ENCODE results near the gene CAPN8. TPM values are rescaled to one million over a fixed set of nuclear protein-coding genes. Genes with fewer than 3 reads are reported as not detected.

CAPN8 gene
- total and polyA plus RNA-seq, 4 donors, result 0.08 to 0.16 TPM; not detected in 2

GRCh38 chr1:223556414-223557129, 108.9 kb downstream of the CAPN8 start:
- H3K27ac ChIP-seq (ENCODE audit: low read depth in 1 of 2, low read length in 2 of 2), result no peak overlapping the region
- no peaks in the 10 kb centered on the region for H3K36me3 ChIP-seq (ENCODE audit: control insufficient read depth in 4 of 4, insufficient read depth in 3 of 4, low read depth in 1 of 4, low read length in 3 of 4)
- WGBS, result 38% methylated on average over 8 of the region's 8 CpGs
- peak; percentile 74 for DNase-seq (ENCODE audit: low spot score)
- no peak overlapping the region for H3K9ac ChIP-seq (ENCODE audit: low read depth in 1 of 2, low read length in 2 of 2)
- H3K4me3 ChIP-seq (ENCODE audit: low read depth in 1 of 3, low read length in 3 of 3), result no peak overlapping the region
- H3K4me1 ChIP-seq (ENCODE audit: control insufficient read depth in 4 of 4, insufficient read depth in 4 of 4, low read length in 3 of 4), result no peaks in the 10 kb centered on the region
- TF ChIP-seq ATF3 (IDR thresholded peaks at IDR 0.05), result no peak
- peak; percentile 93 for TF ChIP-seq CTCF (IDR thresholded peaks at IDR 0.05; ENCODE audit: low read depth, low read length, missing input control)
- peak; percentile 94 to 99 for TF ChIP-seq RAD21 (IDR thresholded peaks at IDR 0.05)
- TF ChIP-seq RXRA (IDR thresholded peaks at IDR 0.05), result no peak
- TF ChIP-seq FOXA1 (IDR thresholded peaks at IDR 0.05), result no peak
- H3K27me3 ChIP-seq (ENCODE audit: control insufficient read depth in 4 of 4, insufficient read depth in 4 of 4, low read length in 3 of 4), result no peaks in the 10 kb centered on the region
- H3K9me3 ChIP-seq (ENCODE audit: control insufficient read depth in 4 of 4, low read length in 3 of 4), result no peaks in the 10 kb centered on the region

GRCh38 chr1:223553957-223554356, 111.5 kb downstream of the CAPN8 start:
- 96% methylated on average over 3 of the region's 3 CpGs for WGBS
- H3K4me3 ChIP-seq (ENCODE audit: low read depth in 1 of 3, low read length in 3 of 3), result no peak overlapping the region
- TF ChIP-seq FOXA2 (IDR thresholded peaks at IDR 0.05) (no peak), RAD21 (IDR thresholded peaks at IDR 0.05) (no peak), RXRA (IDR thresholded peaks at IDR 0.05) (no peak), HNF4G (IDR thresholded peaks at IDR 0.05) (no peak), FOXA1 (IDR thresholded peaks at IDR 0.05) (no peak), TAF1 (conservative IDR thresholded peaks at IDR 0.05) (no peak), YY1 (IDR thresholded peaks at IDR 0.05) (no peak), MAX (IDR thresholded peaks at IDR 0.05) (no peak), EGR1 (IDR thresholded peaks at IDR 0.05; ENCODE audit: low read depth in 2 of 2) (no peak), REST (IDR thresholded peaks at IDR 0.05) (no peak), CTCF (IDR thresholded peaks at IDR 0.05; ENCODE audit: low read depth, low read length, missing input control) (no peak), ZBTB33 (IDR thresholded peaks at IDR 0.05) (no peak)

More at GRCh38 chr1:223553957-223554356, 111.5 kb downstream of the CAPN8 start:
- DNase-seq (ENCODE audit: low spot score), result no peak
- Histone ChIP-seq H3K36me3 (ENCODE audit: control insufficient read depth in 4 of 4, insufficient read depth in 3 of 4, low read depth in 1 of 4, low read length in 3 of 4) (no peaks in the 10 kb centered on the region), H3K9me3 (ENCODE audit: control insufficient read depth in 4 of 4, low read length in 3 of 4) (no peaks in the 10 kb centered on the region), H3K27ac (ENCODE audit: low read depth in 1 of 2, low read length in 2 of 2) (no peak overlapping the region), H3K9ac (ENCODE audit: low read depth in 1 of 2, low read length in 2 of 2) (no peak overlapping the region), H3K4me1 (ENCODE audit: control insufficient read depth in 4 of 4, insufficient read depth in 4 of 4, low read length in 3 of 4) (no peaks in the 10 kb centered on the region), H3K27me3 (ENCODE audit: control insufficient read depth in 4 of 4, insufficient read depth in 4 of 4, low read length in 3 of 4) (no peaks in the 10 kb centered on the region)
